ENCODE results near the gene RPS19BP1.

DNA sequence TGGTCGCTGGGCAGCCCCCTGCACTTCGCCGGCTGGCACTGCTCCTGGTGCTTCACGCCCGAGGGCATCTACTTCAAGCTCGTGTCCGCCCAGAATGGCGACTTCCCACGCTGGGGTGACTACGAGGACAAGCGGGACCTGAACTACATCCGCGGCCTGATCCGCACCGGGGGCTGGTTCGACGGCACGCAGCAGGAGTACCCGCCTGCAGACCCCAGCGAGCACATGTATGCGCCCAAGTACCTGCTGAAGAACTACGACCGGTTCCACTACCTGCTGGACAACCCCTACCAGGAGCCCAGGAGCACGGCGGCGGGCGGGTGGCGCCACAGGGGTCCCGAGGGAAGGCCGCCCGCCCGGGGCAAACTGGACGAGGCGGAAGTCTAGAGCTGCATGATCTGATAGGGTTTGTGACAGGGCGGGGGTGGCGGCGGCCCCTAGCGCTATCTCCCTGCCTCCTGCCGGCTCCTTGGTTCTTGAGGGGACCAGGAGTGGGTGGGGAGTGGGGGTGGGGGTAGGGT, 43.9 kb downstream of the RPS19BP1 start:
- TF ChIP-seq, protein P1, sequence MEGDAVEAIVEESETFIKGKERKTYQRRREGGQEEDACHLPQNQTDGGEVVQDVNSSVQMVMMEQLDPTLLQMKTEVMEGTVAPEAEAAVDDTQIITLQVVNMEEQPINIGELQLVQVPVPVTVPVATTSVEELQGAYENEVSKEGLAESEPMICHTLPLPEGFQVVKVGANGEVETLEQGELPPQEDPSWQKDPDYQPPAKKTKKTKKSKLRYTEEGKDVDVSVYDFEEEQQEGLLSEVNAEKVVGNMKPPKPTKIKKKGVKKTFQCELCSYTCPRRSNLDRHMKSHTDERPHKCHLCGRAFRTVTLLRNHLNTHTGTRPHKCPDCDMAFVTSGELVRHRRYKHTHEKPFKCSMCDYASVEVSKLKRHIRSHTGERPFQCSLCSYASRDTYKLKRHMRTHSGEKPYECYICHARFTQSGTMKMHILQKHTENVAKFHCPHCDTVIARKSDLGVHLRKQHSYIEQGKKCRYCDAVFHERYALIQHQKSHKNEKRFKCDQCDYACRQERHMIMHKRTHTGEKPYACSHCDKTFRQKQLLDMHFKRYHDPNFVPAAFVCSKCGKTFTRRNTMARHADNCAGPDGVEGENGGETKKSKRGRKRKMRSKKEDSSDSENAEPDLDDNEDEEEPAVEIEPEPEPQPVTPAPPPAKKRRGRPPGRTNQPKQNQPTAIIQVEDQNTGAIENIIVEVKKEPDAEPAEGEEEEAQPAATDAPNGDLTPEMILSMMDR (IDR thresholded peaks at IDR 0.05), result no peak
- TF ChIP-seq POLR2AphosphoS5 (IDR thresholded peaks at IDR 0.05) (no peak), POLR2A (IDR thresholded peaks at IDR 0.05) (no peak)
